ENCODE results near the gene USP40. TPM values are rescaled to one million over a fixed set of nuclear protein-coding genes. Genes with fewer than 3 reads are reported as not detected.

The USP40 gene
- total RNA-seq, 3 donors from 2014 or later = 29.2 to 53.4 (median 35.2) TPM

- Histone ChIP-seq H3K27ac (no peak overlapping the region), H3K27me3 (no peaks in the 10 kb centered on the region), H3K36me3 (no peaks in the 10 kb centered on the region), H3K4me3 (no peak overlapping the region), H3K4me1 (no peaks in the 10 kb centered on the region), H3K9me3 (no peaks in the 10 kb centered on the region)
- intact Hi-C loops (cut with DNase I; ENCODE audit: low total_unique reads) = no loop called here
- no peak for DNase-seq (ENCODE audit: low spot score in 2 of 2)
- TF ChIP-seq POLR2AphosphoS5 (IDR thresholded peaks at IDR 0.05) (no peak), POLR2A (IDR thresholded peaks at IDR 0.05) (no peak), CTCF (IDR thresholded peaks at IDR 0.05) (no peak)
Measured at GRCh38 chr2:233497692-233498091, 68.9 kb downstream of the USP40 start.

GRCh38 chr2:233495503-233496496 lies 70.8 kb downstream of the USP40 start:
- intact Hi-C loops (cut with DNase I; ENCODE audit: low total_unique reads) = no loop called here
- no peaks in the 10 kb centered on the region for H3K27me3 ChIP-seq
- no peak overlapping the region for H3K27ac ChIP-seq
- TF ChIP-seq POLR2AphosphoS5 (IDR thresholded peaks at IDR 0.05) (no peak), POLR2A (IDR thresholded peaks at IDR 0.05) (no peak), CTCF (IDR thresholded peaks at IDR 0.05) (no peak)
- H3K36me3 ChIP-seq = no peaks in the 10 kb centered on the region
- no peaks in the 10 kb centered on the region for H3K9me3 ChIP-seq
- H3K4me1 ChIP-seq = no peaks in the 10 kb centered on the region
- no peak for DNase-seq (ENCODE audit: low spot score in 2 of 2)
- H3K4me3 ChIP-seq = no peak overlapping the region

GRCh38 chr2:233492751-233493150 lies 73.8 kb downstream of the USP40 start:
- H3K4me3 ChIP-seq = no peak overlapping the region
- no peaks in the 10 kb centered on the region for H3K4me1 ChIP-seq
- H3K27ac ChIP-seq = no peak overlapping the region
- TF ChIP-seq CTCF (IDR thresholded peaks at IDR 0.05) = no peak
- TF ChIP-seq POLR2A (IDR thresholded peaks at IDR 0.05) = no peak
- no peak for TF ChIP-seq POLR2AphosphoS5 (IDR thresholded peaks at IDR 0.05)
- H3K9me3 ChIP-seq = no peaks in the 10 kb centered on the region
- intact Hi-C loops (cut with DNase I; ENCODE audit: low total_unique reads) = no loop called here
- no peaks in the 10 kb centered on the region for H3K36me3 ChIP-seq
- H3K27me3 ChIP-seq = no peaks in the 10 kb centered on the region
- no peak for DNase-seq (ENCODE audit: low spot score in 2 of 2)

GRCh38 chr2:233492078-233492477 lies 74.5 kb downstream of the USP40 start:
- H3K27me3 ChIP-seq = no peaks in the 10 kb centered on the region
- intact Hi-C loops (cut with DNase I; ENCODE audit: low total_unique reads) = no loop called here
- H3K9me3 ChIP-seq = no peaks in the 10 kb centered on the region
- TF ChIP-seq POLR2A (IDR thresholded peaks at IDR 0.05) = no peak
- no peak for TF ChIP-seq CTCF (IDR thresholded peaks at IDR 0.05)
- no peak for TF ChIP-seq POLR2AphosphoS5 (IDR thresholded peaks at IDR 0.05)
- H3K27ac ChIP-seq = no peak overlapping the region
- no peak for DNase-seq (ENCODE audit: low spot score in 2 of 2)
- H3K36me3 ChIP-seq = no peaks in the 10 kb centered on the region
- H3K4me1 ChIP-seq = peaks cover 0 to 2% of the 10 kb centered on the region in 2 donors
- no peak overlapping the region for H3K4me3 ChIP-seq

GRCh38 chr2:233491326-233491725 lies 75.3 kb downstream of the USP40 start:
- no peak overlapping the region for H3K4me3 ChIP-seq
- H3K27me3 ChIP-seq = no peaks in the 10 kb centered on the region
- no peaks in the 10 kb centered on the region for H3K9me3 ChIP-seq
- no peak overlapping the region for H3K27ac ChIP-seq
- no peak for DNase-seq (ENCODE audit: low spot score in 2 of 2)
- intact Hi-C loops (cut with DNase I; ENCODE audit: low total_unique reads) = no loop called here
- peaks cover 0 to 4% of the 10 kb centered on the region in 2 donors for H3K4me1 ChIP-seq
- H3K36me3 ChIP-seq = no peaks in the 10 kb centered on the region
- TF ChIP-seq CTCF (IDR thresholded peaks at IDR 0.05) = no peak
- TF ChIP-seq POLR2A (IDR thresholded peaks at IDR 0.05) = no peak
- TF ChIP-seq POLR2AphosphoS5 (IDR thresholded peaks at IDR 0.05) = no peak
